Tibial nerve (tissue), 3 donors: ENCODE data around the gene MBOAT1.

Experiments
- CTCF ChIP-seq, 5 experiments: fragments of 200-600 bp in 3 of 5; fragments of 450-650 bp in 2 of 5; sonication (generic) in 3 of 5; IDR thresholded peaks; one replicate each; pipeline ENCODE4 v1.5.1; 2016 to 2019; ENCODE audit warnings: antibody characterized with exemption in 5 of 5, mild to moderate bottlenecking in 3 of 5, moderate library complexity in 2 of 5
- POLR2A ChIP-seq, 2 donors: fragments of 450-650 bp; IDR thresholded peaks; one replicate each; pipeline ENCODE4 v1.6.1; 2017; ENCODE audit warnings: antibody characterized with exemption in 2 of 2, mild to moderate bottlenecking in 2 of 2, moderate library complexity in 2 of 2

GRCh38 chr6:20055916-20056315, 156.4 kb downstream of the MBOAT1 start:
- TF ChIP-seq POLR2A (IDR thresholded peaks at IDR 0.05), result no peak
- TF ChIP-seq CTCF (IDR thresholded peaks at IDR 0.05), result no peak
